Activated CD4-positive, alpha-beta T cell treated with anti-CD3 and anti-CD28 coated beads for 36 hours (primary cell): ENCODE data around the gene NDUFAB1. TPM values are rescaled to one million over a fixed set of nuclear protein-coding genes. Genes with fewer than 3 reads are reported as not detected.
"Not testable (repeated sequence)": the region's sequence is repeated elsewhere in the genome, so short reads cannot be mapped to it uniquely, and the experiment has no call there.

ENCODE experiments used
- ATAC-seq: fragments of 200-7000 bp; cut with Tn5 transposase; one replicate; pipeline ENCODE4 v1.10.0; 2021; ENCODE audit warnings: mild to moderate bottlenecking, moderate library complexity
- CTCF ChIA-PET: fragments of 350-600 bp; sonication (Branson Sonifier 250); formaldehyde crosslinking; loops from one replicate; lab custom pipeline; 2021; ENCODE audit warnings: antibody characterized with exemption; lab: Charles Lee
- POLR2A ChIA-PET: fragments of 350-600 bp; sonication (Branson Sonifier 250); formaldehyde crosslinking; loops from one replicate; lab custom pipeline; 2021; ENCODE audit warnings: antibody characterized with exemption, inconsistent platforms; lab: Charles Lee
- DNase-seq: peaks from one replicate; pipeline ENCODE4 v3.0.0-alpha.2; 2020
- H3K27ac Mint-ChIP-seq: one replicate; pipeline ENCODE4 v1.8.0; 2021; ENCODE audit warnings: mixed read lengths
- H3K27me3 Mint-ChIP-seq: one replicate; pipeline ENCODE4 v1.8.0; 2021; ENCODE audit warnings: mixed read lengths
- H3K36me3 Mint-ChIP-seq: one replicate; pipeline ENCODE4 v1.8.0; 2021; ENCODE audit warnings: low read depth, mixed read lengths
- H3K4me1 Mint-ChIP-seq: one replicate; pipeline ENCODE4 v1.8.0; 2021; ENCODE audit warnings: mixed read lengths
- H3K4me3 Mint-ChIP-seq: one replicate; pipeline ENCODE4 v1.8.0; 2021; ENCODE audit warnings: mild to moderate bottlenecking, moderate library complexity, mixed read lengths
- H3K9me3 Mint-ChIP-seq: one replicate; pipeline ENCODE4 v1.8.0; 2021; ENCODE audit warnings: low read depth, mixed read lengths
- intact Hi-C, 2 experiments: fragments of 100-400 bp; cut with DNase I in 1 of 2; cut with micrococcal nuclease in 1 of 2; formaldehyde crosslinking; loops; one replicate each; pipeline versions ENCODE4 v1.14.2 to v1.15.1; 2022 to 2024; cut with DNase I, micrococcal nuclease
- total RNA-seq, 2 experiments: library from RNA; stranded (reverse); gene quantifications; one replicate each; pipeline ENCODE4 v1.2.3, GENCODE V29; 2021

Gene NDUFAB1
- total RNA-seq, 2 experiments from 2014 or later: 81.5 to 158 TPM

DNA sequence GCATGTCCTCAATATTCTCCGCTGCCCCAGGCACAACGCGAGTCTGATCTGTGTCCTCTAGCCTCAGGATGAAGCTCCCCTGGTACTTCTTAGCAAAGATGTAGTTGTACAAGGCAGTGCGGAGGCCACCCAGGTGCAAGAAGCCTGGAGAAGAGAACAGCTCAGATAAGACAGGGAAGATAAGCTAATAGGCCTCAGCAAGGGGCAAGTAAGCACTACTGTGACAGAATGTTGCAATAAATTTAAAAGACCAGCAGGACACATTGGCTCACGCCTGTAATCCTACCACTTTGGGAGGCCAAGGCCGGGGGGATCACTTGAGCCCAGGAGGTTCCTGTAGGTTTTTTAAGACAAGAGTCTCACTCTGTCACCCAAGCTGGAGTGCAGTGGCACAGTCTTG is 44.0 kb downstream of the NDUFAB1 start:
- no peaks in the 10 kb centered on the region for H3K9me3 Mint-ChIP-seq
- ATAC-seq (no peak), DNase-seq (no peak)
- peaks cover 29% of the 10 kb centered on the region for H3K36me3 Mint-ChIP-seq
- intact Hi-C loops: no loop called here
- no peaks in the 10 kb centered on the region for H3K27me3 Mint-ChIP-seq
- H3K4me3 Mint-ChIP-seq: no peak overlapping the region
- CTCF ChIA-PET: interaction anchor here (0.5 to 1.2 kb wide), 2 partner anchors 17 to 1245 kb away, joined by 3 read pairs; no protein-coding TSS in a partner anchor
- H3K4me1 Mint-ChIP-seq: peaks cover 11% of the 10 kb centered on the region
- H3K27ac Mint-ChIP-seq: no peak overlapping the region
- POLR2A ChIA-PET: no interaction called here

DNA sequence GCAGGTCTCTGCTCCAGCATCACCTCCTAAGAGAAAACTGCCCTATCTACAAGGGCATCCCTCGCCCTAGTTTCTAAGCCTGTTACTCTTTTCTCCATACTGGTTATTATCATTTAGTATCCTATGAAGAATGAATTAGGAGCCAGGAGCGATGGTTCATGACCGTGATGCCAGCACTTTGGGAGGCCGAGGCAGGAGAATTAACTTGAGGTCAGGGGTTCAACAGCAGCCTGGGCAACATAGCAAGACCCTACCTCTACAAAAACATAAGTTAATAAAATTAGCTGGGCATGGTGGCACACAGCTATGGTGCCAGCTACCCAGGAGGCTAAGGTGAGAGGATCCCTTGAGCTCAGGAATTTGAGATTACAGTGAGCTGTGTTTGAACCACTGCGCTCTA is 46.2 kb downstream of the NDUFAB1 start:
- Mint-ChIP-seq H3K27ac (no peak overlapping the region), H3K9me3 (no peaks in the 10 kb centered on the region), H3K4me3 (no peak overlapping the region), H3K27me3 (no peaks in the 10 kb centered on the region), H3K4me1 (no peaks in the 10 kb centered on the region), H3K36me3 (peaks cover 24% of the 10 kb centered on the region)
- DNase-seq (no peak), ATAC-seq (no peak)
- ChIA-PET POLR2A (no interaction called here), CTCF (no interaction called here)
- intact Hi-C loops: no loop called here

DNA sequence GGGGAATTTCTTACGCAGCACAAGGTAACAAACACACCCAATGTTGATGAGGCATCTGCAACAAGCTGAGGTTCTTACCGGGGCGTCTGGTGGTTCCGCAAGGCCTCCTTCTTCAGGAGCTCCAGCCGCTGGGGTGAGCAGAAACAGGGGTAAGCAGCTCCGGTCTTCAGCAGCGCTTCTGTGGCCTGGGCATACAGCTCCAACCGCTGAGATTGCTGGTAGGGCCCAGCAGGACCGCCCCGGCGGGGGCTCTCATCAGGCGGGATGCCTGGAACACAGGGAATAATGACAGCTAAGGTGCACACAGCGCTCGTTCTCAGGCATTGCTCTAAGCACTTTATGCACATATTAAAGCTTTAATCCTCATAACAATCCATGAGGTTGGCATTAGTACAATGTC is 51.7 kb downstream of the NDUFAB1 start:
- Mint-ChIP-seq H3K9me3 (no peaks in the 10 kb centered on the region), H3K36me3 (peaks cover 31% of the 10 kb centered on the region), H3K27me3 (no peaks in the 10 kb centered on the region), H3K4me3 (no peak overlapping the region), H3K27ac (no peak overlapping the region), H3K4me1 (no peaks in the 10 kb centered on the region)
- no peak for DNase-seq
- CTCF ChIA-PET: interaction anchor here (0.6 kb wide), 1 partner anchor 71 kb away, joined by 3 read pairs; no protein-coding TSS in a partner anchor
- ATAC-seq: no peak
- POLR2A ChIA-PET: no interaction called here
- intact Hi-C loops: no loop called here

DNA sequence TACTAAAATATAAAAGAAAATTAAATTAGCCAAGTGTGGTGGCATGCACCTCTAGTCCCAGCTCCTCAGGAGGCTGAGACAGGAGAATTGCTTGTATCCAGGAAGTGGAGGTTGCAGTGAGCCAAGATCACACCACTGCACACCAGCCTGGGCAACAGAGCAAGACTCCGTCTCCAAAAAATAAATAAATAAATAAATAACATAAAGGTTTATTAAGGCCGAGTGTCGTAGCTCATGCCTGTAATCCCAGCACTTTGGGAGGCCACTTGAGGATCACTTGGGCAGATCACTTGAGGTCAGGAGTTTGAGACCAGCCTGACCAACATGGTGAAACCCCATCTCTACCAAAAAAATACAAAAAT is 55.3 kb downstream of the NDUFAB1 start:
- Mint-ChIP-seq H3K36me3 (peaks cover 30% of the 10 kb centered on the region), H3K4me1 (peaks cover 10% of the 10 kb centered on the region)
- H3K27me3 Mint-ChIP-seq, H3K27ac Mint-ChIP-seq, H3K4me3 Mint-ChIP-seq, intact Hi-C loops, H3K9me3 Mint-ChIP-seq, DNase-seq, CTCF ChIA-PET, ATAC-seq: not testable (repeated sequence)
- POLR2A ChIA-PET: interaction anchor here (1.1 kb wide), 1 partner anchor 17 kb away, joined by 3 read pairs; the partner anchor contains the start of genes EARS2 and UBFD1

DNA sequence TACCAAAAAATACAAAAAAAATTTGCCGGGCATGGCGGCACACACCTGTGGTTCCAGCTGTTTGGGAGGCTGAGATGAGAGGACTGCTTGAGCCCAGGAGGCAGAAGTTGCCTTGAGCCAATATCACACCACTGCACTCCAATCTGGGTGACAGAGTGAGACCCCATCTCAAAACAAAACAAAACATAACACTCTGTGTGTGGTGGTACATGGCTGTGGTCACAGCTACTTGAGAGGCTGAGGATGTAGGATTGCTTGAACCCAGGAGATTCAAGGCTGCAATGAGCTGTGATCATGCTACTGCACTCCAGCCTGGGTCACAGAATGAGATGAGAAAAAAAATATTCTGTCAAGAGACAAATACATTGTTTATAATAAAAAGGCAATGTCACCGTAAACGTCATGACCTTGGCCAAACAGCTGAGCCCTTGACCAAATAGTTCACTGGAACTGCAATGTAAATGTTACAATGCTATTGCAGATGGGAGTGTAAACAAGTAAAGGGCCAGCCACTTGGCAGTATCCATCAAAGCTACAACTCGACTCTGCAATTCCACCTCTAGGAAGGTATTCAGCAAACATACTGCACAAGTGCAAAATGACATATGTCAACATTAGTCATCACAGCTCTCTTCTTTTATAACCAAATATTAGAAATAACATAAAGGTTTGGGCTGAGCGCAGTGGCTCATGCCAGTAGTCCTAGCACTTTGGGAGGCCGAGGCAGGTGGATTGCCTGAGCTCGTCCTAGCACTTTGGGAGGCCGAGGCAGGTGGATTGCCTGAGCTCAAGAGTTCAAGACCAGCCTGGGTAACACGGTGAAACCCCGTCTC is 55.9 kb downstream of the NDUFAB1 start:
- no peak overlapping the region for H3K27ac Mint-ChIP-seq
- H3K27me3 Mint-ChIP-seq: no peaks in the 10 kb centered on the region
- H3K4me3 Mint-ChIP-seq: no peak overlapping the region
- H3K36me3 Mint-ChIP-seq: peaks cover 30% of the 10 kb centered on the region
- peaks cover 10% of the 10 kb centered on the region for H3K4me1 Mint-ChIP-seq
- no peaks in the 10 kb centered on the region for H3K9me3 Mint-ChIP-seq
- no peak for ATAC-seq
- POLR2A ChIA-PET: interaction anchor here (0.6 to 1.1 kb wide), 2 partner anchors 17 to 18 kb away, joined by 3 to 6 read pairs; partner anchors contain the start of genes EARS2 and UBFD1
- no peak for DNase-seq
- CTCF ChIA-PET: interaction anchor here (0.6 kb wide), 1 partner anchor 138 kb away, joined by 3 read pairs; the partner anchor contains the start of gene PLK1
- intact Hi-C loops: no loop called here

GRCh38 chr16:23538919-23539278 is 57.2 kb downstream of the NDUFAB1 start:
- H3K27ac Mint-ChIP-seq: peak overlapping the region; percentile 55
- no peak overlapping the region for H3K4me3 Mint-ChIP-seq
- no peaks in the 10 kb centered on the region for H3K27me3 Mint-ChIP-seq
- POLR2A ChIA-PET: no interaction called here
- peaks cover 31% of the 10 kb centered on the region for H3K36me3 Mint-ChIP-seq
- H3K9me3 Mint-ChIP-seq: no peaks in the 10 kb centered on the region
- CTCF ChIA-PET: interaction anchor here (0.7 to 1.2 kb wide), 3 partner anchors 12 to 226 kb away, joined by 3 to 4 read pairs (median 4); no protein-coding TSS in a partner anchor
- DNase-seq (no peak), ATAC-seq (no peak)
- peaks cover 10% of the 10 kb centered on the region for H3K4me1 Mint-ChIP-seq
- intact Hi-C loops: no loop called here

DNA sequence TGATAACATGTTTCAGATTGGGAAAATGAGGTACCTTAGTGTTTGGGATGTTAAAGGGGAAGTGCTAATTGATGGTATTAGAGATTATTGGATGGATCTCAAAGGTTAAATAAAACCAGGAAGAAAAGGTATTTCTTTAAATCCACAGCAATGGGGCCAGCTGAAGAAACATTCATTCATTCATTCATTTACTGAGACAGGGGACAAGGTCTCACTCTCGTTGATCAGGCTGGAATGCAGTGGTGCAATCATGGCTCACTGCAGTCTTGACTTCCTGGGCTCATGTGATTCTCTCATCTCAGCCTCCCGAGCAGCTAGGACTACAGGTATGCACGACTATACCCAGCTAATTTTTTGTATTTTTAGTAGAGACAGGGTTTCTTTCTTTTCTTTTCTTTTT is 58.7 kb downstream of the NDUFAB1 start:
- Mint-ChIP-seq H3K4me1 (peaks cover 10% of the 10 kb centered on the region), H3K9me3 (no peaks in the 10 kb centered on the region), H3K27ac (peak overlapping the region; percentile 47), H3K36me3 (peaks cover 32% of the 10 kb centered on the region), H3K27me3 (no peaks in the 10 kb centered on the region), H3K4me3 (no peak overlapping the region)
- ATAC-seq (no peak), DNase-seq (no peak)
- intact Hi-C loops: no loop called here
- POLR2A ChIA-PET: no interaction called here
- CTCF ChIA-PET: interaction anchor here (0.9 to 1.2 kb wide), 2 partner anchors 33 to 499 kb away, joined by 3 read pairs; no protein-coding TSS in a partner anchor

- Mint-ChIP-seq H3K4me3 (no peak overlapping the region), H3K9me3 (no peaks in the 10 kb centered on the region), H3K4me1 (peaks cover 10% of the 10 kb centered on the region), H3K27ac (no peak overlapping the region), H3K27me3 (no peaks in the 10 kb centered on the region), H3K36me3 (peaks cover 27% of the 10 kb centered on the region)
- no peak for DNase-seq
- intact Hi-C loops: no loop called here
- ChIA-PET CTCF (no interaction called here), POLR2A (no interaction called here)
- no peak for ATAC-seq
Measured at GRCh38 chr16:23535901-23536300, 60.2 kb downstream of the NDUFAB1 start.

GRCh38 chr16:23534868-23535860 is 61.0 kb downstream of the NDUFAB1 start:
- peaks cover 10% of the 10 kb centered on the region for H3K4me1 Mint-ChIP-seq
- intact Hi-C loops: no loop called here
- DNase-seq (no peak), ATAC-seq (no peak)
- H3K9me3 Mint-ChIP-seq: no peaks in the 10 kb centered on the region
- no peaks in the 10 kb centered on the region for H3K27me3 Mint-ChIP-seq
- no peak overlapping the region for H3K4me3 Mint-ChIP-seq
- H3K27ac Mint-ChIP-seq: no peak overlapping the region
- CTCF ChIA-PET: no interaction called here
- H3K36me3 Mint-ChIP-seq: peaks cover 27% of the 10 kb centered on the region
- POLR2A ChIA-PET: no interaction called here

- Mint-ChIP-seq H3K9me3 (no peaks in the 10 kb centered on the region), H3K4me1 (no peaks in the 10 kb centered on the region), H3K4me3 (no peak overlapping the region), H3K27ac (no peak overlapping the region), H3K27me3 (no peaks in the 10 kb centered on the region), H3K36me3 (peaks cover 22% of the 10 kb centered on the region)
- DNase-seq (no peak), ATAC-seq (no peak)
- ChIA-PET CTCF (no interaction called here), POLR2A (no interaction called here)
- intact Hi-C loops: no loop called here
Measured at GRCh38 chr16:23532448-23532847, 63.7 kb downstream of the NDUFAB1 start.
